Activated naive CD4-positive, alpha-beta T cell treated with anti-CD3 and anti-CD28 coated beads, Interleukin-2, amount 10 ng/mL, durations not matched to agents 5 hours and 36 hours (primary cell): ENCODE data around the gene HIPK2. TPM values are rescaled to one million over a fixed set of nuclear protein-coding genes. Genes with fewer than 3 reads are reported as not detected.

Experiments used
- total RNA-seq, 2 experiments: library from RNA; stranded (reverse); gene quantifications; one replicate each; pipeline ENCODE4 v1.2.3, GENCODE V29; 2021

HIPK2 gene
- 10 to 100 TPM; 18.3 to 19.5 TPM for total RNA-seq

GRCh38 chr7:139777948-139778841 is at the start of gene HIPK2:
HIPK2 (minus strand) TSS chr7:139777998; CDS start chr7:139777623, 375 bp downstream.

GRCh38 chr7:139523199-139523941 is 254.4 kb downstream of the HIPK2 start, which contains the start of gene CLEC2L:
CLEC2L (plus strand) TSS chr7:139523685; CDS start chr7:139523928, 243 bp downstream.

Other genes with a start within 250 kb of the HIPK2 start
- 1 to 10 TPM; 5.2 to 5.6 TPM for gene TBXAS1, start 51.3 kb upstream of the HIPK2 start, total RNA-seq